Natural killer cell (primary cell): ENCODE data around the gene SASH3. TPM values are rescaled to one million over a fixed set of nuclear protein-coding genes. Genes with fewer than 3 reads are reported as not detected.

Experiments used
- ATAC-seq, 3 donors: fragments of 150-1000 bp in 2 of 3; fragments of 200-7000 bp in 1 of 3; cut with Tn5 transposase; 1 replicate in 1 of 3; 2 replicates in 2 of 3; pipeline ENCODE4 v1.10.0; 2021; ENCODE audit warnings: mild to moderate bottlenecking in 2 of 3, moderate library complexity in 2 of 3
- DNase-seq, 2 donors: peaks; one replicate each; pipeline versions ENCODE4 v3.0.0 to v3.0.0-alpha.2; 2013 to 2021; ENCODE audit warnings: mixed read lengths in 1 of 2
- H3K27ac ChIP-seq: one replicate; pipeline ENCODE4 v1.5.1; 2013; ENCODE audit warnings: mild to moderate bottlenecking, low read length
- H3K27me3 ChIP-seq: one replicate; pipeline ENCODE4 v1.6.1; 2013; ENCODE audit warnings: low read length; ENCODE audit not compliant: control insufficient read depth, insufficient read depth
- H3K36me3 ChIP-seq: one replicate; pipeline ENCODE4 v1.6.1; 2013; ENCODE audit warnings: low read length; ENCODE audit not compliant: control insufficient read depth, insufficient read depth
- H3K4me1 ChIP-seq: one replicate; pipeline ENCODE4 v1.6.1; 2013; ENCODE audit warnings: low read length; ENCODE audit not compliant: control insufficient read depth, insufficient read depth
- H3K4me3 ChIP-seq: one replicate; pipeline ENCODE4 v1.5.1; 2013; ENCODE audit warnings: low read length
- H3K9me3 ChIP-seq: one replicate; pipeline ENCODE4 v1.6.1; 2013; ENCODE audit warnings: low read length; ENCODE audit not compliant: control insufficient read depth, insufficient read depth
- H3K27ac Mint-ChIP-seq, 2 donors: one replicate each; pipeline ENCODE4 v1.8.0; 2022; ENCODE audit warnings: mild to moderate bottlenecking in 2 of 2, mixed read lengths in 2 of 2, moderate library complexity in 1 of 2
- H3K27me3 Mint-ChIP-seq, 2 donors: one replicate each; pipeline ENCODE4 v1.8.0; 2022; ENCODE audit warnings: low read depth in 2 of 2, mixed read lengths in 2 of 2
- H3K36me3 Mint-ChIP-seq: one replicate; pipeline ENCODE4 v1.8.0; 2022; ENCODE audit warnings: mixed read lengths
- H3K4me1 Mint-ChIP-seq, 2 donors: one replicate each; pipeline ENCODE4 v1.8.0; 2022; ENCODE audit warnings: mixed read lengths in 2 of 2
- H3K4me3 Mint-ChIP-seq: one replicate; pipeline ENCODE4 v1.8.0; 2022; ENCODE audit warnings: mild to moderate bottlenecking, moderate library complexity, mixed read lengths
- H3K9me3 Mint-ChIP-seq, 2 donors: one replicate each; pipeline ENCODE4 v1.8.0; 2022; ENCODE audit warnings: mixed read lengths in 2 of 2
- WGBS: methylation state at CpG from one replicate; pipeline ENCODE4 v1.1.7; 2013; ENCODE audit warnings: missing lambda C conversion rate; ENCODE audit not compliant: insufficient coverage; 5-methylcytosine and 5-hydroxymethylcytosine counted together
- intact Hi-C: fragments of 100-400 bp; cut with micrococcal nuclease; formaldehyde crosslinking; loops from one replicate; pipeline ENCODE4 v1.14.2; 2022
- total RNA-seq, 4 donors: library from RNA; stranded (reverse); fragments of 120-200 nt in 1 of 4; gene quantifications; one replicate each; pipeline versions ENCODE4 v1.2.3 to v1.2.4, GENCODE V29; 2013 to 2022
- TF ChIP-seq, protein P1 (sequence below): fragments of 200-600 bp; IDR thresholded peaks from one replicate; pipeline ENCODE4 v1.8.0; 2022; ENCODE audit warnings: antibody characterized with exemption

The SASH3 gene
- total RNA-seq, 3 donors from 2014 or later (not counting 1 experiment from before 2014, with no cell fraction given): 356 to 403 (median 392) TPM

DNA sequence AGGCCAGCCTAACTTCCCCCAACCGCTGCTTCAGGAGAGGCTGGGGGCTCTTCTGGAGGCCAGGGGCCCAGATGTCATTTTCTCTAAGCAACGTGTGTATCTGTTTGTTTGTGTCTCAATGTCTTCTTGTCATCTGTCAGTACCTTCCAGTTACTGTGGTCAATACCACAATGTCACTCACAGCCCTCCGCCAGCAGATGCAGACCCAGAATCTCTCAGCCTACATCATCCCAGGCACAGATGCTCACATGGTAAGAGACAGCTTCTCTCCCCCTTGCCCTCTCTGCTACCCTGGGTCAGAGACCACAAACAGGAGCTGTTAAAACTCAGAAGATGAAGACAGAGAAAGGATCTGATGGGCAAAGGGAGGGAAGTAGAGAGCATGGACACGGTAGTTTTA lies 35.9 kb upstream of the SASH3 start:
- H3K4me1 Mint-ChIP-seq: peaks cover 21 to 39% of the 10 kb centered on the region in 2 donors
- Histone ChIP-seq H3K4me1 (peaks cover 40% of the 10 kb centered on the region), H3K27ac (peak overlapping the region; percentile 54), H3K36me3 (no peaks in the 10 kb centered on the region), H3K4me3 (no peak overlapping the region), H3K9me3 (no peaks in the 10 kb centered on the region), H3K27me3 (no peaks in the 10 kb centered on the region)
- peak overlapping the region; percentile 41 for H3K4me3 Mint-ChIP-seq
- DNase-seq (no peak), ATAC-seq (peak; percentile 54 to 80 (median 76))
- TF ChIP-seq, protein P1, sequence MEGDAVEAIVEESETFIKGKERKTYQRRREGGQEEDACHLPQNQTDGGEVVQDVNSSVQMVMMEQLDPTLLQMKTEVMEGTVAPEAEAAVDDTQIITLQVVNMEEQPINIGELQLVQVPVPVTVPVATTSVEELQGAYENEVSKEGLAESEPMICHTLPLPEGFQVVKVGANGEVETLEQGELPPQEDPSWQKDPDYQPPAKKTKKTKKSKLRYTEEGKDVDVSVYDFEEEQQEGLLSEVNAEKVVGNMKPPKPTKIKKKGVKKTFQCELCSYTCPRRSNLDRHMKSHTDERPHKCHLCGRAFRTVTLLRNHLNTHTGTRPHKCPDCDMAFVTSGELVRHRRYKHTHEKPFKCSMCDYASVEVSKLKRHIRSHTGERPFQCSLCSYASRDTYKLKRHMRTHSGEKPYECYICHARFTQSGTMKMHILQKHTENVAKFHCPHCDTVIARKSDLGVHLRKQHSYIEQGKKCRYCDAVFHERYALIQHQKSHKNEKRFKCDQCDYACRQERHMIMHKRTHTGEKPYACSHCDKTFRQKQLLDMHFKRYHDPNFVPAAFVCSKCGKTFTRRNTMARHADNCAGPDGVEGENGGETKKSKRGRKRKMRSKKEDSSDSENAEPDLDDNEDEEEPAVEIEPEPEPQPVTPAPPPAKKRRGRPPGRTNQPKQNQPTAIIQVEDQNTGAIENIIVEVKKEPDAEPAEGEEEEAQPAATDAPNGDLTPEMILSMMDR: no peak
- intact Hi-C loops: no loop called here
- no peaks in the 10 kb centered on the region for H3K36me3 Mint-ChIP-seq
- H3K27ac Mint-ChIP-seq: peak overlapping the region; percentile 71 to 91
- H3K9me3 Mint-ChIP-seq: no peaks in the 10 kb centered on the region
- 21% methylated on average over 3 of the region's 4 CpGs for WGBS
- no peaks in the 10 kb centered on the region for H3K27me3 Mint-ChIP-seq

DNA sequence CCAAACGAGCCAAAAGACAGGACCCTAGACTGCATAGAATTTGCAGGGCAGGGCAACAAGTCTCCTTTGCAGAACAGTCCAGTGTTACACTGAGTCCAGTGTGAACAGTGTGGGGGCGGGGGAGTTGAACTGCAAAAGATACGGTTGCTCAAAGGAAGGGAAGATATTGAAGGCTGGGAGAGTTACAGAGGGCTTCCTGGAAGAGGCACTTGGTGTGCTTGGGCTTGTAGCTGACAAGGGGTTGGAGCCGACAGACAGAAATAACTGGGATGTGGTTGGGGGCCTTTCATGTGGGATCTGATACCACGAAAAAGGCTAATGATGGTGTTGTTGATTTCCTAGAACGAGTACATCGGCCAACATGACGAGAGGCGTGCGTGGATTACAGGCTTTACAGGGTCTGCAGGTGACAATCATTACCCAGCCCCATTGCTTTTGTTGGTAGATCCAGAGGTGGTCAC lies 34.9 kb upstream of the SASH3 start:
- Histone ChIP-seq H3K4me1 (peaks cover 35% of the 10 kb centered on the region), H3K27me3 (no peaks in the 10 kb centered on the region), H3K4me3 (no peak overlapping the region), H3K36me3 (no peaks in the 10 kb centered on the region), H3K9me3 (no peaks in the 10 kb centered on the region), H3K27ac (no peak overlapping the region)
- Mint-ChIP-seq H3K4me3 (no peak overlapping the region), H3K9me3 (no peaks in the 10 kb centered on the region), H3K36me3 (no peaks in the 10 kb centered on the region), H3K27me3 (no peaks in the 10 kb centered on the region), H3K27ac (peak overlapping the region in 1 of 2 donors; percentile 91), H3K4me1 (peaks cover 21 to 39% of the 10 kb centered on the region in 2 donors)
- 29% methylated on average over 9 of the region's 10 CpGs for WGBS
- intact Hi-C loops: no loop called here
- ATAC-seq: no peak
- TF ChIP-seq, protein P1: no peak
- DNase-seq: peak in 1 of 2 donors; percentile 44

DNA sequence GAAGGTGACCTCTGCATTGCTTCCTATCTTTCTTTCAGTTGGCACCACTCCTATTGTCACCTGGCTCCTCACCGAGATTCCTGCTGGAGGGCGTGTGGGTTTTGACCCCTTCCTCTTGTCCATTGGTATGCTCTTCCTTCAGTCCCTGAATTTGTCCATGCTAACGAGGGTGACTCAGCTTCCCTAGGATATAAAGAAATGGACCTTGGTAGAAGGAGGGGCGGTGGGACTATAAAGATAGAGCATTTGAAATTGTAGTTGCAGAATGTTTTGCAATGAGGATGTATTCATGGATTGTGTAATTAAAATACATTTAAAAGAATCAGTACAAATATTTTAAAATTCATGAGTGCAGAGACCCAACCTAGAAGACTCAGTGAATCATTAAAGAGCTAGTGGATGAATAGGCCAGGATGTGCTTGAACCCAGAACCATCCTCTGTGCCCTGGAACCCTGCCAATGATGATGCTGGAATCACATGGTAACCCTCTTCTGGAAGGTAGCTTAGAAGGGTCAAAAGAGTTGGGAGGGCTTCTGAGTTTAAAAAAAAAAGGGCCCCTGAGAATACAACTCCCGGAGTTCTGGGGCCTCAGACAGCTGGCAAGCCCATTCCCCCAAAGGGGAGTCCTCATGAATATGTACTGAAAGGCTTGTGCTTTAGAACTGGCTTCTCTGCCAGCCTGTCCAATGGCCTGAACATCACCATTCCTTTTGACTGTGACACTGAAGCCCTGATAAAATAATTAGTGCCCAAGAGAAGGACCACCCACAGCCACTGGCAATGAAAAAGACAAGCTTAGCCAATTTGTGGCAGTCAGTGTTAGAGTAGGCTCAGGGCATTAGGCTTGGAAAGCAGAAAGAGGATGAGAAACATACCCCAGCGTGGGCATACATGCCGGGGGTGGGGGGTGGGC lies 32.9 kb upstream of the SASH3 start:
- H3K4me1 ChIP-seq: peaks cover 40% of the 10 kb centered on the region
- no peaks in the 10 kb centered on the region for H3K27me3 Mint-ChIP-seq

More for the DNA sequence above, 32.9 kb upstream of the SASH3 start:
- DNase-seq (no peak), ATAC-seq (no peak)
- Mint-ChIP-seq H3K4me3 (no peak overlapping the region), H3K9me3 (no peaks in the 10 kb centered on the region), H3K27ac (no peak overlapping the region), H3K4me1 (peaks cover 29 to 48% of the 10 kb centered on the region in 2 donors), H3K36me3 (no peaks in the 10 kb centered on the region)
- H3K9me3 ChIP-seq: no peaks in the 10 kb centered on the region
- TF ChIP-seq, protein P1: no peak
- no peaks in the 10 kb centered on the region for H3K36me3 ChIP-seq
- intact Hi-C loops: no loop called here
- H3K27me3 ChIP-seq: no peaks in the 10 kb centered on the region
- no peak overlapping the region for H3K4me3 ChIP-seq
- no peak overlapping the region for H3K27ac ChIP-seq
- WGBS: 92% methylated on average over 5 of the region's 7 CpGs
